Measurements from ENCODE around the gene IL4R.

Gene IL4R

GRCh38 chr16:27384425-27384824, 70.7 kb downstream of the IL4R start:
- no peaks in the 10 kb centered on the region for H3K79me2 ChIP-seq (ENCODE audit: insufficient read depth, low read length)
- no peak overlapping the region for H2AFZ ChIP-seq (ENCODE audit: low read length)
- H3K4me3 ChIP-seq (ENCODE audit: low read length, poor library complexity, severe bottlenecking) = no peak overlapping the region
- H3K27me3 ChIP-seq (ENCODE audit: insufficient read depth, low read length, poor library complexity, severe bottlenecking) = no peaks in the 10 kb centered on the region
- no peaks in the 10 kb centered on the region for H3F3A ChIP-seq (ENCODE audit: low read depth)
- H3K4me2 ChIP-seq (ENCODE audit: low read depth, low read length, poor library complexity, severe bottlenecking) = no peak overlapping the region
- H3K9ac ChIP-seq (ENCODE audit: low read depth, low read length, poor library complexity, severe bottlenecking) = no peak overlapping the region
- no peaks in the 10 kb centered on the region for H4K20me1 ChIP-seq (ENCODE audit: insufficient read depth, low read length, poor library complexity, severe bottlenecking)
- TF ChIP-seq CTCF (conservative IDR thresholded peaks at IDR 0.05; ENCODE audit: low read length) = no peak
- no peak for TF ChIP-seq EZH2phosphoT487 (IDR thresholded peaks at IDR 0.05; ENCODE audit: borderline replicate concordance)
- H3K9me2 ChIP-seq (replicated peaks; ENCODE audit: low read depth, low read length) = no peaks in the 10 kb centered on the region
- H3K36me3 ChIP-seq (ENCODE audit: insufficient read depth, low read length) = no peaks in the 10 kb centered on the region
- H3K4me1 ChIP-seq (ENCODE audit: insufficient read depth, low read length, poor library complexity, severe bottlenecking) = no peaks in the 10 kb centered on the region
- H3K9me3 ChIP-seq (ENCODE audit: insufficient read depth, low read depth, low read length) = 0 out of 2 replicates have a peak, but pooled peaks cover 4% of the 10 kb centered on the region

GRCh38 chr16:27385398-27385797, 71.6 kb downstream of the IL4R start:
- Histone ChIP-seq H3F3A (ENCODE audit: low read depth) (no peaks in the 10 kb centered on the region), H3K9me3 (ENCODE audit: insufficient read depth, low read depth, low read length) (0 out of 2 replicates have a peak, but pooled peaks cover 4% of the 10 kb centered on the region), H3K4me3 (ENCODE audit: low read length, poor library complexity, severe bottlenecking) (no peak overlapping the region), H3K9me2 (replicated peaks; ENCODE audit: low read depth, low read length) (no peaks in the 10 kb centered on the region), H3K79me2 (ENCODE audit: insufficient read depth, low read length) (no peaks in the 10 kb centered on the region), H4K20me1 (ENCODE audit: insufficient read depth, low read length, poor library complexity, severe bottlenecking) (no peaks in the 10 kb centered on the region), H3K36me3 (ENCODE audit: insufficient read depth, low read length) (no peaks in the 10 kb centered on the region), H3K9ac (ENCODE audit: low read depth, low read length, poor library complexity, severe bottlenecking) (no peak overlapping the region), H3K4me1 (ENCODE audit: insufficient read depth, low read length, poor library complexity, severe bottlenecking) (no peaks in the 10 kb centered on the region), H2AFZ (ENCODE audit: low read length) (no peak overlapping the region), H3K4me2 (ENCODE audit: low read depth, low read length, poor library complexity, severe bottlenecking) (no peak overlapping the region), H3K27me3 (ENCODE audit: insufficient read depth, low read length, poor library complexity, severe bottlenecking) (no peaks in the 10 kb centered on the region)
- TF ChIP-seq CTCF (conservative IDR thresholded peaks at IDR 0.05; ENCODE audit: low read length) = no peak
- TF ChIP-seq EZH2phosphoT487 (IDR thresholded peaks at IDR 0.05; ENCODE audit: borderline replicate concordance) = no peak

GRCh38 chr16:27386674-27387073, 72.9 kb downstream of the IL4R start:
- no peaks in the 10 kb centered on the region for H3F3A ChIP-seq (ENCODE audit: low read depth)
- no peaks in the 10 kb centered on the region for H3K4me1 ChIP-seq (ENCODE audit: insufficient read depth, low read length, poor library complexity, severe bottlenecking)
- 0 out of 2 replicates have a peak, but pooled peaks cover 4% of the 10 kb centered on the region for H3K9me3 ChIP-seq (ENCODE audit: insufficient read depth, low read depth, low read length)
- H3K79me2 ChIP-seq (ENCODE audit: insufficient read depth, low read length) = no peaks in the 10 kb centered on the region
- H2AFZ ChIP-seq (ENCODE audit: low read length) = no peak overlapping the region
- no peaks in the 10 kb centered on the region for H4K20me1 ChIP-seq (ENCODE audit: insufficient read depth, low read length, poor library complexity, severe bottlenecking)
- TF ChIP-seq EZH2phosphoT487 (IDR thresholded peaks at IDR 0.05; ENCODE audit: borderline replicate concordance) = no peak
- TF ChIP-seq CTCF (conservative IDR thresholded peaks at IDR 0.05; ENCODE audit: low read length) = no peak
- H3K9me2 ChIP-seq (replicated peaks; ENCODE audit: low read depth, low read length) = no peaks in the 10 kb centered on the region
- no peak overlapping the region for H3K4me2 ChIP-seq (ENCODE audit: low read depth, low read length, poor library complexity, severe bottlenecking)
- no peak overlapping the region for H3K9ac ChIP-seq (ENCODE audit: low read depth, low read length, poor library complexity, severe bottlenecking)
- H3K4me3 ChIP-seq (ENCODE audit: low read length, poor library complexity, severe bottlenecking) = no peak overlapping the region
- no peaks in the 10 kb centered on the region for H3K36me3 ChIP-seq (ENCODE audit: insufficient read depth, low read length)
- H3K27me3 ChIP-seq (ENCODE audit: insufficient read depth, low read length, poor library complexity, severe bottlenecking) = no peaks in the 10 kb centered on the region

Data from Loucy (cell line).